ENCODE measurements around the gene P2RY14.

The P2RY14 gene

DNA sequence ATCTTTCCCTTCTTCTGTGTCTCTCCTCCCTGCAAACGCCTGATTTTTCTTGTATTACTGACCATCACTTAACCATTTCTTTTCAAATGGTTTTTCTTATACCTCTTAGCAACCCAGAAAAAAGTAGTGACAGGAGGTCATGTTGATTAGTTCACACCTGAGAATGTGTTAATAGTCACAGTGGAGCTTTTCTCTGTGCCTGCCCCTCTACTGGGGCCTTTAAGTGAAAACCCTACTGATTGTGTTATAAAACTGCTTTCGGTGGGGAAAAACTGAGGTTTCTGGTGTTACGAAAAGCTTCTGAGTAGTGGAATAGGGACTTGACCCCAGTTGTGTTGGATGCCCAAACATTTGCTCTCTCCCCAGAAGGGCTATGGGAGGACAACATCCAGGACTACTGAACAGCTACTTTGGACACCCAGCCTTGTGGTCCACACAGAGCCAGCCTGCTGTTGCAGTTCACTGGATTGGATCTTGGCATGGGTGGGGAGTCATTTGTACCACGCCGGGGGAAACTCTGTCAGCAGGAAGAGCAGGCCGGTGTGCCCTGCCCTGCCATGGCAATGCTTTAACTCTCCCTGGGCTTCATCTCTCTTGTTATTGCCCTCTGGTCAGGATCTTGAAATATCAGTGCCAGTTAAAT, 27.9 kb upstream of the P2RY14 start:
- no peak overlapping the region for H2BK15ac ChIP-seq (replicated peaks; ENCODE audit: low read depth)
- H3K4me1 ChIP-seq (ENCODE audit: control insufficient read depth, low read depth, low read length): peaks cover 16% of the 10 kb centered on the region
- H3K27ac ChIP-seq (ENCODE audit: low read depth, low read length): no peak overlapping the region
- no peak overlapping the region for H3K4ac ChIP-seq (ENCODE audit: low read depth, low read length)
- no peak overlapping the region for H4K8ac ChIP-seq (ENCODE audit: low read depth, low read length)
- WGBS (ENCODE audit: extremely low coverage, insufficient coverage, low lambda C conversion rate): no CpG with 5 or more reads among the region's 6 CpGs
- H2BK5ac ChIP-seq (ENCODE audit: low read length): no peak overlapping the region
- H3K23ac ChIP-seq (ENCODE audit: low read length): no peak overlapping the region
- peak overlapping the region; percentile 22 for H3K9ac ChIP-seq (ENCODE audit: low read length)
- H3K4me3 ChIP-seq (ENCODE audit: low read length): no peak overlapping the region
- peak overlapping the region; percentile 45 for H3K56ac ChIP-seq (ENCODE audit: low read length)
- H2BK120ac ChIP-seq (ENCODE audit: low read depth, low read length): no peak overlapping the region
- H3K18ac ChIP-seq (ENCODE audit: low read length): no peak overlapping the region
- no peak overlapping the region for H4K5ac ChIP-seq (ENCODE audit: low read length)
- no peaks in the 10 kb centered on the region for H3K36me3 ChIP-seq (ENCODE audit: control insufficient read depth, insufficient read depth, low read length)
- DNase-seq: peak; percentile 71
- no peaks in the 10 kb centered on the region for H3K27me3 ChIP-seq (ENCODE audit: insufficient read depth, low read length, poor library complexity)
- H3K79me2 ChIP-seq (ENCODE audit: control insufficient read depth, insufficient read depth, low read length): no peaks in the 10 kb centered on the region
- no peak overlapping the region for H3K4me2 ChIP-seq (ENCODE audit: low read length)
- H3K79me1 ChIP-seq (ENCODE audit: low read length): no peaks in the 10 kb centered on the region
- peak overlapping the region; percentile 70 for H2AK5ac ChIP-seq (ENCODE audit: low read length)

GRCh38 chr3:151305775-151306151, 27.4 kb upstream of the P2RY14 start:
- no peak overlapping the region for H3K18ac ChIP-seq (ENCODE audit: low read length)
- no CpG with 5 or more reads among the region's 4 CpGs for WGBS (ENCODE audit: extremely low coverage, insufficient coverage, low lambda C conversion rate)
- H3K27me3 ChIP-seq (ENCODE audit: insufficient read depth, low read length, poor library complexity): no peaks in the 10 kb centered on the region
- H2BK5ac ChIP-seq (ENCODE audit: low read length): no peak overlapping the region
- peaks cover 16% of the 10 kb centered on the region for H3K4me1 ChIP-seq (ENCODE audit: control insufficient read depth, low read depth, low read length)
- H4K5ac ChIP-seq (ENCODE audit: low read length): no peak overlapping the region
- no peak overlapping the region for H2BK120ac ChIP-seq (ENCODE audit: low read depth, low read length)
- DNase-seq: peak; percentile 56
- no peak overlapping the region for H3K4me3 ChIP-seq (ENCODE audit: low read length)
- no peak overlapping the region for H2AK5ac ChIP-seq (ENCODE audit: low read length)
- H3K36me3 ChIP-seq (ENCODE audit: control insufficient read depth, insufficient read depth, low read length): no peaks in the 10 kb centered on the region
- H3K4ac ChIP-seq (ENCODE audit: low read depth, low read length): peak overlapping the region; percentile 36
- H3K79me1 ChIP-seq (ENCODE audit: low read length): no peaks in the 10 kb centered on the region
- H3K56ac ChIP-seq (ENCODE audit: low read length): peak overlapping the region; percentile 10
- H4K8ac ChIP-seq (ENCODE audit: low read depth, low read length): no peak overlapping the region
- H3K23ac ChIP-seq (ENCODE audit: low read length): no peak overlapping the region
- H3K4me2 ChIP-seq (ENCODE audit: low read length): no peak overlapping the region
- no peak overlapping the region for H3K27ac ChIP-seq (ENCODE audit: low read depth, low read length)
- no peaks in the 10 kb centered on the region for H3K79me2 ChIP-seq (ENCODE audit: control insufficient read depth, insufficient read depth, low read length)
- no peak overlapping the region for H2BK15ac ChIP-seq (replicated peaks; ENCODE audit: low read depth)
- no peak overlapping the region for H3K9ac ChIP-seq (ENCODE audit: low read length)

- no peak overlapping the region for H3K4me3 ChIP-seq (ENCODE audit: low read length)
- no peak overlapping the region for H3K27ac ChIP-seq (ENCODE audit: low read depth, low read length)
- H2BK15ac ChIP-seq (replicated peaks; ENCODE audit: low read depth): no peak overlapping the region
- no peak overlapping the region for H4K8ac ChIP-seq (ENCODE audit: low read depth, low read length)
- H3K9ac ChIP-seq (ENCODE audit: low read length): no peak overlapping the region
- H3K56ac ChIP-seq (ENCODE audit: low read length): peak overlapping the region; percentile 10
- no peak overlapping the region for H2BK120ac ChIP-seq (ENCODE audit: low read depth, low read length)
- no CpG with 5 or more reads among the region's 7 CpGs for WGBS (ENCODE audit: extremely low coverage, insufficient coverage, low lambda C conversion rate)
- peak; percentile 99 for DNase-seq
- H3K79me2 ChIP-seq (ENCODE audit: control insufficient read depth, insufficient read depth, low read length): no peaks in the 10 kb centered on the region
- no peak overlapping the region for H3K4me2 ChIP-seq (ENCODE audit: low read length)
- no peak overlapping the region for H4K5ac ChIP-seq (ENCODE audit: low read length)
- no peak overlapping the region for H3K18ac ChIP-seq (ENCODE audit: low read length)
- H3K4ac ChIP-seq (ENCODE audit: low read depth, low read length): peak overlapping the region; percentile 36
- no peak overlapping the region for H2AK5ac ChIP-seq (ENCODE audit: low read length)
- H3K4me1 ChIP-seq (ENCODE audit: control insufficient read depth, low read depth, low read length): peaks cover 16% of the 10 kb centered on the region
- H3K36me3 ChIP-seq (ENCODE audit: control insufficient read depth, insufficient read depth, low read length): no peaks in the 10 kb centered on the region
- H3K79me1 ChIP-seq (ENCODE audit: low read length): no peaks in the 10 kb centered on the region
- H3K27me3 ChIP-seq (ENCODE audit: insufficient read depth, low read length, poor library complexity): no peaks in the 10 kb centered on the region
- H2BK5ac ChIP-seq (ENCODE audit: low read length): no peak overlapping the region
- no peak overlapping the region for H3K23ac ChIP-seq (ENCODE audit: low read length)
These were observed 26.9 kb upstream of the P2RY14 start for GRCh38 chr3:151305060-151305774.

DNA sequence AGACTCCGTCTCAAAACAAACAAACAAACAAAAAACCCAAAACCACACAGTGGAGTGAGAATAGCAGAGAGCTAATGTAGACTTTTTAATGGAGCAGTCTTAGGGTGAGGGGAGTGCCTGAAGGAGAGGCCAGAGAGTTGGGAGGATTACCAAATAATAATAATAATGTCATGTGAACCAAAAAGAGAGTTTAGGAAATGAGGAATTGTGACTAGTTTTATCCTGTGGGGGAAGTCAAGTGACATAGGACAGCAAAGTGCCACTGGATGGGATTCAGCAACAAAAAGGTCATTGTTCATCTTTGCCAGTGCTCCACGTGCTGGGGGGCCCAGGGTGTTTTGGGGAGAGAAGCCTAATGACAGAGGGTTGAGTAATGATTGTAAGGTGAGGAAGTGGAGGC, 25.4 kb upstream of the P2RY14 start:
- Histone ChIP-seq H3K4me3 (ENCODE audit: low read length) (no peak overlapping the region), H3K56ac (ENCODE audit: low read length) (no peak overlapping the region), H3K4me2 (ENCODE audit: low read length) (no peak overlapping the region), H3K18ac (ENCODE audit: low read length) (no peak overlapping the region), H4K8ac (ENCODE audit: low read depth, low read length) (no peak overlapping the region), H4K5ac (ENCODE audit: low read length) (no peak overlapping the region), H3K36me3 (ENCODE audit: control insufficient read depth, insufficient read depth, low read length) (no peaks in the 10 kb centered on the region), H2BK15ac (replicated peaks; ENCODE audit: low read depth) (no peak overlapping the region), H3K4me1 (ENCODE audit: control insufficient read depth, low read depth, low read length) (peaks cover 16% of the 10 kb centered on the region), H3K4ac (ENCODE audit: low read depth, low read length) (no peak overlapping the region), H3K23ac (ENCODE audit: low read length) (no peak overlapping the region), H3K79me2 (ENCODE audit: control insufficient read depth, insufficient read depth, low read length) (no peaks in the 10 kb centered on the region), H3K27me3 (ENCODE audit: insufficient read depth, low read length, poor library complexity) (no peaks in the 10 kb centered on the region), H3K79me1 (ENCODE audit: low read length) (no peaks in the 10 kb centered on the region), H2BK120ac (ENCODE audit: low read depth, low read length) (no peak overlapping the region), H3K27ac (ENCODE audit: low read depth, low read length) (no peak overlapping the region), H2AK5ac (ENCODE audit: low read length) (no peak overlapping the region), H2BK5ac (ENCODE audit: low read length) (no peak overlapping the region), H3K9ac (ENCODE audit: low read length) (no peak overlapping the region)
- no peak for DNase-seq
- whole genome bisulfite sequencing (ENCODE audit: extremely low coverage, insufficient coverage, low lambda C conversion rate): no CpG with 5 or more reads among the region's 2 CpGs

- Histone ChIP-seq H4K8ac (ENCODE audit: low read depth, low read length) (no peak overlapping the region), H2BK5ac (ENCODE audit: low read length) (no peak overlapping the region), H3K56ac (ENCODE audit: low read length) (no peak overlapping the region), H3K79me2 (ENCODE audit: control insufficient read depth, insufficient read depth, low read length) (no peaks in the 10 kb centered on the region), H4K5ac (ENCODE audit: low read length) (no peak overlapping the region), H2BK120ac (ENCODE audit: low read depth, low read length) (no peak overlapping the region), H3K27me3 (ENCODE audit: insufficient read depth, low read length, poor library complexity) (no peaks in the 10 kb centered on the region), H3K27ac (ENCODE audit: low read depth, low read length) (no peak overlapping the region), H3K18ac (ENCODE audit: low read length) (no peak overlapping the region), H3K79me1 (ENCODE audit: low read length) (no peaks in the 10 kb centered on the region), H3K36me3 (ENCODE audit: control insufficient read depth, insufficient read depth, low read length) (no peaks in the 10 kb centered on the region), H3K4me3 (ENCODE audit: low read length) (no peak overlapping the region), H2BK15ac (replicated peaks; ENCODE audit: low read depth) (no peak overlapping the region), H3K4me1 (ENCODE audit: control insufficient read depth, low read depth, low read length) (peaks cover 16% of the 10 kb centered on the region), H3K4me2 (ENCODE audit: low read length) (no peak overlapping the region), H3K23ac (ENCODE audit: low read length) (no peak overlapping the region), H3K4ac (ENCODE audit: low read depth, low read length) (no peak overlapping the region), H3K9ac (ENCODE audit: low read length) (no peak overlapping the region), H2AK5ac (ENCODE audit: low read length) (no peak overlapping the region)
- no peak for DNase-seq
- no CpG with 5 or more reads among the region's 3 CpGs for WGBS (ENCODE audit: extremely low coverage, insufficient coverage, low lambda C conversion rate)
These were observed 23.4 kb upstream of the P2RY14 start for GRCh38 chr3:151301787-151302186.

Measured in mesendoderm (in vitro differentiated cells).